Measurements from ENCODE around the gene CD7.

DNA sequence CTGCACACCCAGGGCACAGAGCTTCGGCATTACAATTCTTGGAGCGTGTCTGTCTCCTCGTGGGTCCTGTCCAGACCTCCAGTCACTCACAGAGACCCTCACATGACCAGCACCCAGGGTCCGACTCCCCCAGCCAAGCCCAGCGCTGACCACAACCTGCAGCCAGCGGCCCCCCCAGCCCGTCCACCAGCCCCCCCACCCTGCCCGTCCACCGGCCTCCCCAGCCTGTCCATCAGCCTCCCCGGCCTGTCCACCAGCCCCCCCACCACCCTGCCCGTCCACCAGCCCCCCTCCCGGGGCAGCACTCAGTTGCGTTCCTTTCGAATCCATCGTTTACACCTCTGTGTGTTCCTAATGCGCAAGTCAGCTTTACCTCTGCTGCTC lies 10.3 kb upstream of the CD7 start:
- TF ChIP-seq CTCF (conservative IDR thresholded peaks at IDR 0.05; ENCODE audit: low read length), result no peak
- no peak for TF ChIP-seq EZH2phosphoT487 (IDR thresholded peaks at IDR 0.05; ENCODE audit: borderline replicate concordance, low read depth, low read length)

Data from OCI-LY7 (cell line).